Ovary (tissue), 9 donors: ENCODE data around the gene PPP2R2B. TPM values are rescaled to one million over a fixed set of nuclear protein-coding genes. Genes with fewer than 3 reads are reported as not detected.
"Not testable (repeated sequence)": the region's sequence is repeated elsewhere in the genome, so short reads cannot be mapped to it uniquely, and the experiment has no call there.

Source experiments
- DNase-seq, 5 donors: peaks; one replicate each; pipeline ENCODE4 v3.0.0-alpha.2; 2019 to 2020
- H3K27ac ChIP-seq, 2 donors: fragments of 200-600 bp; one replicate each; pipeline versions ENCODE4 v1.5.1 to v1.8.0; 2019 to 2022
- H3K27me3 ChIP-seq: fragments of 200-600 bp; one replicate; pipeline ENCODE4 v1.8.0; 2022
- H3K36me3 ChIP-seq: fragments of 200-600 bp; sonication (generic); one replicate; pipeline ENCODE4 v1.5.1; 2019
- H3K4me1 ChIP-seq: one replicate; pipeline ENCODE4 v1.8.1; 2013; ENCODE audit warnings: mild to moderate bottlenecking, moderate library complexity; ENCODE audit not compliant: insufficient read depth
- H3K4me3 ChIP-seq: fragments of 200-600 bp; sonication (generic); one replicate; pipeline ENCODE4 v1.5.1; 2017
- H3K9me3 ChIP-seq, 2 donors: fragments of 200-600 bp in 1 of 2; sonication (generic) in 1 of 2; one replicate each; pipeline versions ENCODE4 v1.5.1 to v1.8.1; 2013 to 2019; ENCODE audit warnings: mild to moderate bottlenecking in 1 of 2, moderate library complexity in 1 of 2
- EP300 ChIP-seq: sonication (generic); formaldehyde crosslinking; IDR thresholded peaks from one replicate; pipeline ENCODE4 v1.6.1; 2017; ENCODE audit warnings: antibody characterized with exemption
- POLR2A ChIP-seq: fragments of 450-650 bp; IDR thresholded peaks from one replicate; pipeline ENCODE4 v1.6.1; 2017; ENCODE audit warnings: antibody characterized with exemption, mild to moderate bottlenecking, moderate library complexity
- WGBS, 3 donors: extraction: QIAGEN DNeasy Blood & Tissue Kit in 1 of 3; methylation state at CpG; one replicate each; pipeline versions ENCODE4 v1.1.5 to v1.1.7; 2013 to 2017; 5-methylcytosine and 5-hydroxymethylcytosine counted together
- intact Hi-C, 4 donors: fragments of 100-400 bp; cut with DNase I; formaldehyde crosslinking; loops; one replicate each; pipeline versions ENCODE4 v1.11.0 to v1.15.1; 2022 to 2023
- polyA plus RNA-seq, 2 donors: library from polyadenylated mRNA; stranded (reverse); fragments of 200-250 nt in 1 of 2; fragments of 350-450 nt in 1 of 2; fragmentation: Illumina TruSeq in 1 of 2; extraction: RNeasy Lipid Tissue Mini Kit (QIAGEN cat#74804) in 1 of 2; gene quantifications; one replicate each; pipeline ENCODE4 v1.2.3, GENCODE V29; 2013 to 2014
- total RNA-seq, 7 donors: library from RNA; depleted of rRNA in 2 of 7; stranded (reverse); fragments of >200 nt in 2 of 7; fragmentation: NEBNext Ultra II Directional in 3 of 7; extraction: Animal tissue kit (Norgen Biotek cat#: 25700) in 3 of 7; gene quantifications; one replicate each; pipeline versions ENCODE4 v1.1.0 to v1.2.4, GENCODE V29; 2016 to 2023
- TF ChIP-seq, protein P1 (sequence below), 3 donors: fragments of 450-650 bp in 2 of 3; fragments of 200-600 bp in 1 of 3; IDR thresholded peaks; one replicate each; pipeline versions ENCODE4 v1.5.1 to v1.8.0; 2016 to 2022; ENCODE audit warnings: antibody characterized with exemption in 3 of 3, mild to moderate bottlenecking in 1 of 3
- donor health status: DM: no; HTN: no; CAD: no; lungs with moderate emphysema.
- donor health status: DM: no; HTN: no; CAD: no.
- donor health status: Bipolar disorder and iron deficiency.
- donor health status: DM: yes; HTN: yes; CAD: no.
- donor health status: DM: no; HTN: no; CAD: no.
- donor health status: DM: yes; HTN: yes; CAD: no.

Gene PPP2R2B
- total and polyA plus RNA-seq, 9 donors: 0.12 to 20.8 (median 1.2) TPM; not detected in 1

GRCh38 chr5:146564007-146564762 lies 314.4 kb downstream of the PPP2R2B start:
- no peaks in the 10 kb centered on the region for H3K36me3 ChIP-seq
- DNase-seq: no peak
- no peak for TF ChIP-seq POLR2A
- TF ChIP-seq, protein P1, sequence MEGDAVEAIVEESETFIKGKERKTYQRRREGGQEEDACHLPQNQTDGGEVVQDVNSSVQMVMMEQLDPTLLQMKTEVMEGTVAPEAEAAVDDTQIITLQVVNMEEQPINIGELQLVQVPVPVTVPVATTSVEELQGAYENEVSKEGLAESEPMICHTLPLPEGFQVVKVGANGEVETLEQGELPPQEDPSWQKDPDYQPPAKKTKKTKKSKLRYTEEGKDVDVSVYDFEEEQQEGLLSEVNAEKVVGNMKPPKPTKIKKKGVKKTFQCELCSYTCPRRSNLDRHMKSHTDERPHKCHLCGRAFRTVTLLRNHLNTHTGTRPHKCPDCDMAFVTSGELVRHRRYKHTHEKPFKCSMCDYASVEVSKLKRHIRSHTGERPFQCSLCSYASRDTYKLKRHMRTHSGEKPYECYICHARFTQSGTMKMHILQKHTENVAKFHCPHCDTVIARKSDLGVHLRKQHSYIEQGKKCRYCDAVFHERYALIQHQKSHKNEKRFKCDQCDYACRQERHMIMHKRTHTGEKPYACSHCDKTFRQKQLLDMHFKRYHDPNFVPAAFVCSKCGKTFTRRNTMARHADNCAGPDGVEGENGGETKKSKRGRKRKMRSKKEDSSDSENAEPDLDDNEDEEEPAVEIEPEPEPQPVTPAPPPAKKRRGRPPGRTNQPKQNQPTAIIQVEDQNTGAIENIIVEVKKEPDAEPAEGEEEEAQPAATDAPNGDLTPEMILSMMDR (IDR thresholded peaks at IDR 0.05): no peak
- H3K9me3 ChIP-seq: no peaks in the 10 kb centered on the region
- H3K4me1 ChIP-seq: no peaks in the 10 kb centered on the region
- H3K27ac ChIP-seq: no peak overlapping the region
- H3K4me3 ChIP-seq: no peak overlapping the region
- intact Hi-C loops: no loop called here
- WGBS, 3 donors: 61 to 68% (median 64%) methylated on average over 2 of the region's 2 CpGs
- H3K27me3 ChIP-seq: no peaks in the 10 kb centered on the region

GRCh38 chr5:146562461-146562860 lies 316.1 kb downstream of the PPP2R2B start:
- no peak for TF ChIP-seq EP300
- TF ChIP-seq POLR2A: no peak
- TF ChIP-seq, protein P1 (IDR thresholded peaks at IDR 0.05): no peak
- no peaks in the 10 kb centered on the region for H3K27me3 ChIP-seq
- H3K27ac ChIP-seq: no peak overlapping the region
- no peak overlapping the region for H3K4me3 ChIP-seq
- H3K9me3 ChIP-seq: no peaks in the 10 kb centered on the region
- H3K4me1 ChIP-seq: no peaks in the 10 kb centered on the region
- WGBS, 3 donors: 95 to 96% (median 96%) methylated on average over 4 of the region's 4 CpGs
- no peaks in the 10 kb centered on the region for H3K36me3 ChIP-seq
- no peak for DNase-seq
- intact Hi-C loops: no loop called here

GRCh38 chr5:146561711-146562110 lies 316.8 kb downstream of the PPP2R2B start:
- 35 to 45% (median 37%) methylated on average over 5 of the region's 5 CpGs for WGBS, 3 donors
- H3K4me1 ChIP-seq: no peaks in the 10 kb centered on the region
- TF ChIP-seq POLR2A: no peak
- TF ChIP-seq, protein P1 (IDR thresholded peaks at IDR 0.05): no peak
- no peak for TF ChIP-seq EP300
- intact Hi-C loops: no loop called here
- no peak overlapping the region for H3K27ac ChIP-seq
- no peaks in the 10 kb centered on the region for H3K36me3 ChIP-seq
- no peaks in the 10 kb centered on the region for H3K27me3 ChIP-seq
- H3K4me3 ChIP-seq: no peak overlapping the region
- no peaks in the 10 kb centered on the region for H3K9me3 ChIP-seq
- no peak for DNase-seq

DNA sequence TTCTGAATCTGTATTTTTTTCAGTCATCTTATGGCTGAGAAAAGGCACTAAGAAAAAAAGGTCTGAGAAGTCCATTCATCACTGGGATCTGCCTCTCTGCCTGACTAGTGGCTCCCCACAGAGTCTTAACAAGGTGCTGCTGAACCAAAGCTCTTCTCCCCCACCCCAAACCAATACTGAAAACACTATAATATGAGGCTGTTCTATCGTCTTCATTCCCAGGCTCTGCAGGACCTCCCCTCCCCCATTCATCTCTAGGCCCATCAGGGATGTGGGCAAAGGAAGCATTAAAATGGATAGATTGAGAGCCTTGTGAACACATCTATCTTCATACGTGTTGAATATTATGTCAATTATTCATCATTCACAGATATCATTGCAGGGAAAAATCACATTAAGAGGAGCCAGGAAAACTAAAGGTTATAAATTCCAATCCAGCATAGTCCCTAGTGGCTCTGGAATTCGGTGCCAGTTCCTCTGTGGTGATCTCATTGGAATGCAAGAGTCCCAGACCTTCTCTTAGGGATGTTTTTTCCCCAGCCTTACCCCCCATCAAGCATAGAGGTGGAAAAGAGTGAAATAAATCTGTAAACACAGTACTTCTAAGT lies 318.2 kb downstream of the PPP2R2B start:
- H3K9me3 ChIP-seq: no peaks in the 10 kb centered on the region
- TF ChIP-seq EP300 (no peak), POLR2A (no peak)
- TF ChIP-seq, protein P1 (IDR thresholded peaks at IDR 0.05): no peak
- 27 to 42% (median 32%) methylated on average over 3 of the region's 3 CpGs for WGBS, 3 donors

DNA sequence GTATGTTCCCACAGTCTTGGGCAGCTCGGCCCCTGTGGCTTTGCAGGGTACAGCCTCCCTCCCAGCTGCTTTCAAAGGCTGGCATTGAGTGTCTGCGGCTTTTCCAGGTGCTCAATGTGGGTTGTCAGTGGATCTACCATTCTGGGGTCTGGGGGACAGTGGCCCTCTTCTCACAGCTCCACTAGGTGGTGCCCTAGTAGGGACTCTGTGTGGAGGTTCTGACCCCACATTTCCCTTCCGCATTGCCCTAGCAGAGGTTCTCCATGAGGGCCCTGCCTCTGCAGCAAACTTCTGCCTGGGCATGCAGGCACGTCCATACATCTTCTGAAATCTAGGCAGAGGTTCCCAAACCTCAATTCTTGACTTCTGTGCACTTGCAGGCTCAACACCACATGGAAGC lies 321.7 kb downstream of the PPP2R2B start:
- H3K27me3 ChIP-seq, DNase-seq, H3K4me3 ChIP-seq, intact Hi-C loops, H3K9me3 ChIP-seq, H3K4me1 ChIP-seq, H3K27ac ChIP-seq, H3K36me3 ChIP-seq: not testable (repeated sequence)
- 76 to 83% (median 80%) methylated on average over 3 to 4 of the region's 4 CpGs for WGBS, 3 donors

More for the DNA sequence above, 318.2 kb downstream of the PPP2R2B start:
- no peaks in the 10 kb centered on the region for H3K27me3 ChIP-seq
- no peak overlapping the region for H3K4me3 ChIP-seq
- DNase-seq: no peak
- no peaks in the 10 kb centered on the region for H3K4me1 ChIP-seq
- no peaks in the 10 kb centered on the region for H3K36me3 ChIP-seq
- intact Hi-C loops: no loop called here
- H3K27ac ChIP-seq: no peak overlapping the region
